Activated CD4-positive, alpha-beta T cell treated with anti-CD3 and anti-CD28 coated beads, Interleukin-2, amount 10 ng/mL, durations not matched to agents 7 days and 5 days (primary cell): ENCODE results near the gene ST8SIA6. TPM values are rescaled to one million over a fixed set of nuclear protein-coding genes. Genes with fewer than 3 reads are reported as not detected.
A peak's percentile ranks its signal among the peaks of the same experiment; 100 is the strongest.
"Not testable (repeated sequence)": the region's sequence is repeated elsewhere in the genome, so short reads cannot be mapped to it uniquely, and the experiment has no call there.

Experiments
- CTCF ChIA-PET: fragments of 350-600 bp; sonication (Branson Sonifier 250); formaldehyde crosslinking; loops from one replicate; lab custom pipeline; 2021; ENCODE audit warnings: antibody characterized with exemption; lab: Charles Lee
- POLR2A ChIA-PET: fragments of 350-600 bp; sonication (Branson Sonifier 250); formaldehyde crosslinking; loops from one replicate; lab custom pipeline; 2021; ENCODE audit warnings: antibody characterized with exemption; lab: Charles Lee
- DNase-seq: peaks from one replicate; pipeline ENCODE4 v3.0.0-alpha.2; 2020
- H3K27ac Mint-ChIP-seq: one replicate; pipeline ENCODE4 v1.8.0; 2021; ENCODE audit warnings: mild to moderate bottlenecking, moderate library complexity, mixed read lengths
- H3K27me3 Mint-ChIP-seq: one replicate; pipeline ENCODE4 v1.8.0; 2021; ENCODE audit warnings: mixed read lengths
- H3K36me3 Mint-ChIP-seq: one replicate; pipeline ENCODE4 v1.8.0; 2021; ENCODE audit warnings: low read depth, mixed read lengths
- H3K4me1 Mint-ChIP-seq: one replicate; pipeline ENCODE4 v1.8.0; 2021; ENCODE audit warnings: mixed read lengths
- H3K4me3 Mint-ChIP-seq: one replicate; pipeline ENCODE4 v1.8.0; 2021; ENCODE audit warnings: mild to moderate bottlenecking, moderate library complexity, mixed read lengths
- H3K9me3 Mint-ChIP-seq: one replicate; pipeline ENCODE4 v1.8.0; 2021; ENCODE audit warnings: mixed read lengths
- total RNA-seq, 2 experiments: library from RNA; stranded (reverse); gene quantifications; one replicate each; pipeline ENCODE4 v1.2.3, GENCODE V29; 2021

ST8SIA6 gene
- total RNA-seq, 2 experiments from 2014 or later: 0.15 to 0.20 TPM

DNA sequence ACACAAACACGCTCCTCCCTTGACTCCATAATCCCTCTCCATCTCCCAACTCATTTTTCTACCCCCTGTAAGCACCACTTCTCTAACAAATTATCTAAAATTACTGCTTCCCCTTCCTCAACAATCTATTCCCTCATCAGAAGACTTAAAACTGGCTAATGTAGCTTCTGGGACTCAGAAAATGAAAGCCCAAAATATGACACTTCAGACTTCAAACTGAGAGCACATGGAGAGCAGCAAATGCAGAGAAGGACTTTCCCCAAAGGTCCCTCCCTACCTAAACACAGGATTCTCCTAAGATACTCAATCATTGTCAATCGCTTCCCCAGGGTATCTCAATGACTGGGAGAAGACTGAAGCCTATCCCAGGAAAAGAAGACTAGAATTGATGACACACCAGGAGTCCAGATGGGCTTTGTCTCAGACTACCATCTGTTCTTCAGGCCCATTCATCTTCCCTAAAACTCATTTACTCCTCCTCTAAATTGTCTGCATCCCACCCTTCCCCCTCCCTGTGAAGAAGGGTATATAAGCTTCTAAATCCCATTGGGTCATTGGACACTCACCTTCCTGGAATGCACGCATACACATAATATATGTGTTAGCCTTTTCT is 39.2 kb downstream of the ST8SIA6 start:
- ChIA-PET POLR2A (no interaction called here), CTCF (no interaction called here)
- DNase-seq: no peak
- Mint-ChIP-seq H3K4me1 (peaks cover 20% of the 10 kb centered on the region), H3K36me3 (peaks cover 22% of the 10 kb centered on the region), H3K4me3 (no peak overlapping the region), H3K9me3 (peaks cover 28% of the 10 kb centered on the region), H3K27me3 (peaks cover 4% of the 10 kb centered on the region), H3K27ac (no peak overlapping the region)

DNA sequence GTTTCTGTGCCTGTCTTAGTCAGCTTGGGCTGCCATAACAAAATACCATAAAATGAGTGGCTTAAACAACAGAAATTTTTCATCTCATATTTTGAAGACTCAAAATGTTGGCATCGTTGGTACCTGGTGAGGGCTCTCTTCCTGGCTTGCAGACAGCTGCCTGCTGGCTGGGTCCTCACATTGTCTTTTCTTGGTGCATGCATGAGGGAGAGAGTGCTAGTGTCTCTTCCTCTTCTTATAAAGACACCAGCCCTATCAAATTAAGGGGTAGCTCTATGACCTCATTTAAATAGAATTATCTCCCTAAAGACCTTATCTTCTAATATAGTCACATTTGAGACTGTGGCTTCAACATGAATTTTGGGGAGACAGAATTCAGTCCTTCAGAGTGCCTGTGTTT is 39.9 kb downstream of the ST8SIA6 start:
- H3K27me3 Mint-ChIP-seq: peaks cover 4% of the 10 kb centered on the region
- no peak overlapping the region for H3K27ac Mint-ChIP-seq
- DNase-seq: no peak
- peaks cover 28% of the 10 kb centered on the region for H3K9me3 Mint-ChIP-seq
- peaks cover 27% of the 10 kb centered on the region for H3K4me1 Mint-ChIP-seq
- peaks cover 26% of the 10 kb centered on the region for H3K36me3 Mint-ChIP-seq
- H3K4me3 Mint-ChIP-seq: no peak overlapping the region
- CTCF ChIA-PET: no interaction called here
- POLR2A ChIA-PET: no interaction called here

DNA sequence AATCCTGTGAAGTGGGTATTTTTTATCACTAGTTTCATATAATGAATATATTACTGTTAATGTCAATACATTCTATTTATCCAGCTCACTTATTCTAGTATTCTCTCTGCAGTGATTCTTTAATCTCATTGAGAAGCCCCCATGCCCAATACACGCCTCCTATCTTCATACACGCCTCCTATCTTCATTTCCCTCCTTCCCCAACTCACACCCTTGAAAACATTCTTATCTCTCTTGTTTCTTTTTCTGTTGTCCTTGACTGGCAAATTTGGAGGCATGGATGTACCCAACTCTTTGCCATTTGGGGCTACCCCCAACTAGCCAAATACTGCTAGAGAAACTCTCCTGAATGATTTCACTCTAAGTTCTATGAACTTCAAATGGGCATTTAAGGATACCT is 40.5 kb downstream of the ST8SIA6 start:
- ChIA-PET CTCF (no interaction called here), POLR2A (no interaction called here)
- peaks cover 31% of the 10 kb centered on the region for H3K4me1 Mint-ChIP-seq
- H3K27me3 Mint-ChIP-seq: peaks cover 4% of the 10 kb centered on the region
- no peak overlapping the region for H3K27ac Mint-ChIP-seq
- peaks cover 28% of the 10 kb centered on the region for H3K9me3 Mint-ChIP-seq
- no peak for DNase-seq
- peaks cover 26% of the 10 kb centered on the region for H3K36me3 Mint-ChIP-seq
- H3K4me3 Mint-ChIP-seq: no peak overlapping the region

DNA sequence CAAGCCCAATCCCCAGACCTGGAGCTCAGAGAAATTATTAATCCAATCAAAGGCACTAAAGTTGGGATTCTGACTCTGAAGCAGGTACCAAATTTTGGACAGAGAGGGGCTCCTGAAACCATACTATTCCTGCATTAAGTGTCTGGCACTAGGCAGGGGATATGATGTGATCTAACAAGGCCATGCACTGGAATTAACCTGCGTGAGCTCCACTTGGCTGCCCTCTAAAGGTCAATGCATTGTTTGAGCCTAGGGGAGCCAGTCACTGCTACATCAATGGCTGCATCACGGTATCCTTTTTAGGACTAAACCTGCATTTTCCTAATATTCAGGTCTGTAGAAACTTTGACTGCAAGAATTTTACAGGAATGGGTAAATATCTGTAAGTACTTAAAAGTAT is 42.1 kb downstream of the ST8SIA6 start:
- POLR2A ChIA-PET: interaction anchor here (0.6 kb wide), 1 partner anchor 131 kb away, joined by 4 read pairs; no protein-coding TSS in a partner anchor
- Mint-ChIP-seq H3K36me3 (peaks cover 21% of the 10 kb centered on the region), H3K4me3 (no peak overlapping the region), H3K27me3 (peaks cover 4% of the 10 kb centered on the region), H3K27ac (no peak overlapping the region), H3K9me3 (peaks cover 23% of the 10 kb centered on the region), H3K4me1 (peaks cover 31% of the 10 kb centered on the region)
- CTCF ChIA-PET: no interaction called here
- no peak for DNase-seq

DNA sequence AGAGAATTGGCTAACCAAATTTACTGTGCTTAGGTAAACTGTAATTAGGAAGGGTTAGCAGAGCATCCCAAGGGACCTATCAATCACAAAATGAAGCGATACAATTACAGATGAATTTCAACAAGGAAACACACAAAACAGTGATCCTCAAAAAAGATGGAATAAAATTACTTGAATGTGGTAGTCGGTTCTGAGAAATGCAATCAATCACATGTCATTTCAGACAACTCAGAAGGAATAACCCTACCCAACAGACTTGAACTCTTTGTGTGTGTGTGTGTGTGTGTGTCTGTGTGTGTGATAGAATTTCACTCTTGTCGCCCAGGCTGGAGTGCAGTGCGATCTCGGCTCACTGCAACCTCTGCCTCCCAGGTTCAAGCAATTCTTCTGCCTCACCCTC is 43.5 kb downstream of the ST8SIA6 start:
- H3K4me1 Mint-ChIP-seq: peaks cover 31% of the 10 kb centered on the region
- H3K4me3 Mint-ChIP-seq: no peak overlapping the region
- ChIA-PET CTCF (interaction anchor here (0.7 kb wide), 1 partner anchor 75 kb away, joined by 3 read pairs; no protein-coding TSS in a partner anchor), POLR2A (no interaction called here)
- H3K27me3 Mint-ChIP-seq: peaks cover 4% of the 10 kb centered on the region
- no peak for DNase-seq
- H3K27ac Mint-ChIP-seq: no peak overlapping the region
- peaks cover 11% of the 10 kb centered on the region for H3K9me3 Mint-ChIP-seq
- H3K36me3 Mint-ChIP-seq: peaks cover 18% of the 10 kb centered on the region

DNA sequence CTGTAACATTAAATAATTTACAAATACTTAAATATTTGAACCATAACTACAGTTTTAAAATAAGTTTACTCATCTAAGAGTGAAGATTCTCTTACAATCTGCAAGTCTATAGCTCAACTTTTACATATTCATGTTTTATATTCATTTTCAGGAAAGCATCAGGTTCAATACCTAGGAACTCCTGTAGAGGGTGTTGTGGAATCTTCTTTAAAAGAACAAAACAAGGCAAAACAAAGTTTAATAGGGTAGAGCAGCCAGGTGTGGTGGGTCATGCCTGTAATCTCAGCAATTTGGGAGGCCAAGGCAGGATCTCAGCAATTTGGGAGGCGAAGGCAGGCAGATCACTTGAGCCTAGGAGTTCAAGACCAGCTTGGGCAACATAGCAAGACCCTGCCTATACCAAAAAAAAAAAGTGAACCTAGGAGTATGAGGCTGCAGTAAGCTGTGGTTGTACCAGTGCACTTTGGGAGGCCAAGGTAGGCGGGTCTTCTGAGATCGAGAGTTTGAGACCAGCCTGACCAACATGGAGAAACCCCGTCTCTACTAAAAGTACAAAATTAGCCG is 45.1 kb downstream of the ST8SIA6 start:
- Mint-ChIP-seq H3K36me3 (peaks cover 8% of the 10 kb centered on the region), H3K9me3 (peaks cover 4% of the 10 kb centered on the region), H3K4me1 (peaks cover 26% of the 10 kb centered on the region), H3K27ac (peak overlapping the region; percentile 66), H3K4me3 (no peak overlapping the region), H3K27me3 (peaks cover 10% of the 10 kb centered on the region)
- CTCF ChIA-PET: interaction anchor here (0.8 to 1.0 kb wide), 3 partner anchors 10 to 21 kb away, joined by 3 to 5 read pairs (median 4); no protein-coding TSS in a partner anchor
- DNase-seq: peak; percentile 44
- POLR2A ChIA-PET: no interaction called here

DNA sequence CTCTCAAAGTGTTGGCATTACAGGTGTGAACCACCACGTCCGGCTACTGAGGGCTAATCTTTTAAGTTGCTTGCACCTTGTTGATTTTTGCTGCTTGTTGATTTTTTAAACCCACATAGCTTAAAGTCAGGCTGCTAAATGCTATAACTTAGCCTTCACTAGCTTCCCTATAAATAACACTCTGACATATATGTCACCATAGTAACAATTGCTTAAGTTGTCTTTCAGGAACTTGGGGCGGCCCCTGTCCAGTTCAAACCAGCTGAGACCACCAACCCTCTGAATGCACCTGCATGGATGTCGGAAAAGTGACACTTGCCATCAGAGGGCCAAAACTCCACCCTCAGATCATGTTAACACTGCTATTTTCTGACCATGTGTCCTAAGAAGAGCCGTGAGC is 47.3 kb downstream of the ST8SIA6 start:
- Mint-ChIP-seq H3K4me1 (peaks cover 21% of the 10 kb centered on the region), H3K4me3 (no peak overlapping the region), H3K36me3 (peaks cover 5% of the 10 kb centered on the region), H3K27me3 (peaks cover 9% of the 10 kb centered on the region), H3K9me3 (no peaks in the 10 kb centered on the region), H3K27ac (peak overlapping the region; percentile 11)
- POLR2A ChIA-PET: no interaction called here
- CTCF ChIA-PET: no interaction called here
- no peak for DNase-seq

DNA sequence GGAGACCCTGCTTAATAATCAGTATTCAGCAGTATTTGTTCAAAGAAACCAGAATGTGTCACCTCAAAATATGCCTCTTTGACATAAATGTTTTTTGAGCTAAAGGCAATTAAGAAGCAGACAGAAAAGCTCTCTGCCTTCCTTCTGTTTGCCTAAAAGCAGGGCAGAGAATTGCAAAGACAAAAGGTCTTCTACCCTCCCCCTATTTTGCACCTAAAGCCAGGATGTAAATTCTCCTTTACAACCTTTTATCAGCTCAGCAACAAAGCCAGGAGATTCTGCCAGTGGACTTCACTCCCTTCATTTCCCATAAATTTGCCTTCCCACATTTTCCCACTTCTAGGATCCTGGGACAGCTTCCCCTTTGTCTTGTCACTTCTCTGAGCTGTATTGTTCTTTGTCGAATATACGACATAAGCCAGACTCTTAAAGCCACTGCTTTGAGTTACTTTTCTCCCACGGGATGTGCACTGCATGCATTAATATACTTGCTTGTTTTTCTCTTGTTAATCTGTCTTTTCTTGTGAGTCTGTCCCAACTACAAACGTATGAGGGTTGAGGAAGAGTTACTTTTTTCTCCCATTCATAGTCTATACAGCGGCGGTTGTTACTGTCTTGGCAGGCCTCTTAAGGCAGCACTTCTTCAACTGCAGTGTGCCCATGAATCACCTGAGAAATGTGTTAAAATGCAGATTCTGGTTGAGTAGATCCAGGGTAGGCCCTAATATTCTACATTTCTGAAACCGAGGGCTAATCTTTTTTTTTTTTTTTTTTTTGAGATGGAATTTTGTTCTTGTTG is 48.2 kb downstream of the ST8SIA6 start:
- CTCF ChIA-PET: interaction anchor here (0.7 to 1.1 kb wide), 2 partner anchors 9 to 29 kb away, joined by 3 to 4 read pairs; no protein-coding TSS in a partner anchor
- no peak overlapping the region for H3K4me3 Mint-ChIP-seq
- H3K4me1 Mint-ChIP-seq: peaks cover 15% of the 10 kb centered on the region
- POLR2A ChIA-PET: no interaction called here
- no peak overlapping the region for H3K27ac Mint-ChIP-seq
- H3K36me3 Mint-ChIP-seq: peaks cover 5% of the 10 kb centered on the region
- no peaks in the 10 kb centered on the region for H3K9me3 Mint-ChIP-seq
- peaks cover 11% of the 10 kb centered on the region for H3K27me3 Mint-ChIP-seq
- DNase-seq: no peak

DNA sequence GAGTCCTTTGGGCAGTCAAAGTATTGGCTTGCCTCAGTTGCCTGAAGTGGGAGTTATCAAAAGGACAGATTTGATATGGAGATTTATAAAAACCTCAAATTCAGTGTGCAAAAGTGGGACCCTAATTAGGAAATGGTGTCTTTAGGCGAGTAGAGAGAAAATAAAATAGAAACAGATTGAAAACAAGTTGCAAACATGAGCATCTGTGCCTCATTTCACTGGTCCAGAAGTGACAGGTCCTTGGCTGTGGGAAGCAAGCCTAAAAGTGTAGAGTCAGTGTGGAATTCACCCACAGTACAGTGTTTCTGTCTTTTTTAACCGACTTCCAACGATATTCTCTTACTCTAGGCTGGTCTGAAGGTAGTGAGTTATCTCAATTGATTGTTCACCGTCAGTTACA is 51.2 kb downstream of the ST8SIA6 start:
- Mint-ChIP-seq H3K27me3 (peaks cover 15% of the 10 kb centered on the region), H3K27ac (no peak overlapping the region), H3K36me3 (no peaks in the 10 kb centered on the region), H3K9me3 (no peaks in the 10 kb centered on the region), H3K4me1 (no peaks in the 10 kb centered on the region), H3K4me3 (no peak overlapping the region)
- ChIA-PET POLR2A (no interaction called here), CTCF (interaction anchor here (0.7 kb wide), 1 partner anchor 134 kb away, joined by 4 read pairs; no protein-coding TSS in a partner anchor)
- DNase-seq: no peak

DNA sequence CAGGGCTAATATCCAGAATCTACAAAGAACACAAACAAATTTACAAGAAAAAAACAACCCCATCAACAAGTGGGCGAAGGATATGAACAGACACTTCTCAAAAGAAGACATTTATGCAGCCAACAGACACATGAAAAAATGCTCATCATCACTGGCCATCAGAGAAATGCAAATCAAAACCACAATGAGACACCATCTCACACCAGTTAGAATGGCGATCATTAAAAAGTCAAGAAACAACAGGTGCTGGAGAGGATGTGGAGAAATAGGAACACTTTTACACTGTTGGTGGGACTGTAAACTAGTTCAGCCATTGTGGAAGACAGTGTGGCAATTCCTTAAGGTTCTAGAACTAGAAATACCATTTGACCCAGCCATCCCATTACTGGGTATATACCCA is 52.4 kb downstream of the ST8SIA6 start:
- H3K4me3 Mint-ChIP-seq, H3K4me1 Mint-ChIP-seq, H3K9me3 Mint-ChIP-seq, POLR2A ChIA-PET, H3K27ac Mint-ChIP-seq, DNase-seq, H3K36me3 Mint-ChIP-seq, CTCF ChIA-PET: not testable (repeated sequence)
- H3K27me3 Mint-ChIP-seq: peaks cover 15% of the 10 kb centered on the region

DNA sequence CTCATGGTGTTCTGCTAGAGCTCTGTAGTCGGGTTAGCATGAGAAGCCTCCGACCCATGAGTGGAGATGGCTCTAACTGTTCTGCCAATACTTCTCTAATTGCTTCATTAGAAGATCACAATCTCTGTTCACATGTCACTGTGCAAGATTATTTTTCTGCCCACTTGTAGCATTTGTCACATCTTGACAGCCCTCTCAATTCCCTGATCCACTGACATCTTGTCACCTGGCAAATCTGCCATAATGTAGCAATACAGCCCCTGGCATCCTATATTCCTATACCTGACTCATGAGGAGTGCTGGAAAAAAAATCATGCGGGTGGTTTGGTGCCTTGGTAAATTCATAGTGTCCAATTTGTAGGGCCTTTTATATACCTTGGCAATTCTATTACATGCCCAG is 58.4 kb downstream of the ST8SIA6 start:
- Mint-ChIP-seq H3K4me1 (no peaks in the 10 kb centered on the region), H3K4me3 (no peak overlapping the region), H3K27me3 (peaks cover 13% of the 10 kb centered on the region), H3K36me3 (no peaks in the 10 kb centered on the region), H3K27ac (no peak overlapping the region), H3K9me3 (no peaks in the 10 kb centered on the region)
- ChIA-PET POLR2A (no interaction called here), CTCF (interaction anchor here (0.5 kb wide), 1 partner anchor 881 kb away, joined by 3 read pairs; no protein-coding TSS in a partner anchor)
- DNase-seq: no peak

DNA sequence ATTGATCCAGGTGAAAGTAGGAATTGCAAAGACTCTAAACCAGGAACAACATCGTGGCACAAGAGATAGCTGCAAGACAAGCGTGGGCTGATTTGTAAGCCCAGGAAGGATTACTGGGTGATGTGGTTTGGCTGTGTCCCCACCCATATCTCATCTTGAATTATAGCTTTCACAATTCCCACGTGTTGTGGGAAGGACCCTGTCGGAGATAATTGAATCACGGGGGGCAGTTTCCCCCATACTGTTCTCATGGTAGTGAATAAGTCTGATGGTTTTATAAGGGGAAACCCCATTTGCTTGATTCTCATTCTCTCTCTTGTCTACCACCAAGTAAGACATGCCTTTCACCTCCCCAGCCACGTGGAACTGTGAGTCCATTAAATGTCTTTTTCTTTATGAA is 59.5 kb downstream of the ST8SIA6 start:
- no peak overlapping the region for H3K4me3 Mint-ChIP-seq
- H3K4me1 Mint-ChIP-seq: no peaks in the 10 kb centered on the region
- POLR2A ChIA-PET: no interaction called here
- no peaks in the 10 kb centered on the region for H3K36me3 Mint-ChIP-seq
- CTCF ChIA-PET: no interaction called here
- no peaks in the 10 kb centered on the region for H3K9me3 Mint-ChIP-seq
- H3K27ac Mint-ChIP-seq: no peak overlapping the region
- DNase-seq: no peak
- H3K27me3 Mint-ChIP-seq: peaks cover 12% of the 10 kb centered on the region
